Ammon's horn (tissue), 1 donor: ENCODE data around the gene TRIM31.
"Not testable (repeated sequence)": the region's sequence is repeated elsewhere in the genome, so short reads cannot be mapped to it uniquely, and the experiment has no call there.

ENCODE experiments used
- DNase-seq: peaks from one replicate; pipeline ENCODE4 v3.0.0-alpha.2; 2016; ENCODE audit warnings: low spot score

The TRIM31 gene

GRCh38 chr6:30149858-30150550 is 37.1 kb upstream of the TRIM31 start:
- no peak for DNase-seq

- no peak for DNase-seq
These were observed 36.3 kb upstream of the TRIM31 start for GRCh38 chr6:30149234-30149633.

DNA sequence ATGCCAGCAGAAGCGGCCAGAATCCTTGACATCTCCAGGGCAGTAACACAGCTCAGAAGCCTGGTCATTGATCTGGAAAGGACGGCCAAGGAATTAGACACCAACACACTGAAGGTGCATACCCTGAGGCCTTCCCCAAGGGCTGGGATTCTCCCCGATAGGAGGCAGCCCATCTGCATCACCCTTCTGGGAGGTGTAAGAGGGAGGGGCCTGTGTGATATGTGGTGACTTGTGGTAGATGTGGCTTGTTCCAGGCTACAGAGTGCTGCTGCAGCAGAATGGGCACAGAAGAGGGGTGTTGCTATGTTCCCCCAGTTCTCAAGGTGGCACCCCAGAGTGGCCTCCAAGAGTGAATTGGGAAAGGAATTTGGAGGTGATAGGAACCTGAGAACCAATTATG is 34.2 kb upstream of the TRIM31 start:
- no peak for DNase-seq

DNA sequence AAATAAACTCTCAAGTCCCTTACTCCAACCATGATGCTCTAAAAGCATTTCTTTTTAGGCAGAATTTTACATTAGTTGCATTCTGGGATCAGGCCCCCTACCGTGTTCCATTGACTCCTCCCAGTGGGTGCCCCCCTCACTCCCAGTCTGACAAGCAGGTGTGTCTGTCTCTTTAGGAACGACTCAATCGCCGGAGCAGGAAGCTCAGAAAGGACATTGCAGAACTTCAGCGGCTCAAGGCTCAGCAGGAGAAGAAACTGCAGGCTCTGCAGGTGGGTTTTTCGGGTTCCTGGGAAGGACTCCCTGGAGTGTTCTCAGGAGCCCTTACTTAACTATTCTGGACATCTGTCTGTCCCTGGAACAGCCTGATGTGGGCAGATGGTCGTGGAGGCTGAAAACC is 32.9 kb upstream of the TRIM31 start:
- DNase-seq: no peak

- no peak for DNase-seq
These were observed 31.9 kb upstream of the TRIM31 start for GRCh38 chr6:30144811-30145210.

GRCh38 chr6:30143780-30144179 is 30.9 kb upstream of the TRIM31 start:
- DNase-seq: no peak

DNA sequence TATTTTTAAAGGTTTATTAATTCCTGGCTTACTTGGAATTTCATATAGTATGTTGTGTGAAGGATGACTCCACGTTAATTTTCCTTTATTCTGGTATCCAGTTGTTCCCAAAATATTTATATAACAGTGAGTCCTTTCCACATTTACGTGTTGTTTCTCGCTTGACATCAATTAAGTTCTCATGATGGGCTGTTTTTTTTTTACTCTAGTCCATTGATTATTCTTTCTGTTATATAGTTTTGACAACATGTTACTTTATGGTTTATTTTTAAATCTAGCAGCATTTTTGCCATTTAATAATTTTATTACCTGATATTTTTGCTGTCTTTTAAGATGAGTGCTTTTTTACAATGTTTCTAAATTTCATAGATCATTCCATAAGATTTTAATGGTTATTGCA is 29.8 kb upstream of the TRIM31 start:
- DNase-seq: no peak

DNA sequence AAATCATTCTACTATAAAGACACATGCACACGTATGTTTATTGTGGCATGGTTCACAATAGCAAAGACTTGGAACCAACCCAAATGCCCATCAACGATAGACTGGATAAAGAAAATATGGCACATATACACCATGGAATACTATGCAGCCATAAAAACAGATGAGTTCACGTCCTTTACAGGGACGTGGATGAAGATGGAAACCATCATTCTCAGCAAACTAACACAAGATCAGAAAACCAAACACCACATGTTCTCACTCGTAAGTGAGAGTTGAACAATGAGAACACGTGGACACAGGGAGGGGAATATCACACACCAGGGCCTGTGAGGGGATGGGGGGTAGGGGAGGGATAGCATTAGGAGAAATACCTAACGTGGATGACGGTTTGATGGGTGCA is 27.4 kb upstream of the TRIM31 start:
- DNase-seq: not testable (repeated sequence)

DNA sequence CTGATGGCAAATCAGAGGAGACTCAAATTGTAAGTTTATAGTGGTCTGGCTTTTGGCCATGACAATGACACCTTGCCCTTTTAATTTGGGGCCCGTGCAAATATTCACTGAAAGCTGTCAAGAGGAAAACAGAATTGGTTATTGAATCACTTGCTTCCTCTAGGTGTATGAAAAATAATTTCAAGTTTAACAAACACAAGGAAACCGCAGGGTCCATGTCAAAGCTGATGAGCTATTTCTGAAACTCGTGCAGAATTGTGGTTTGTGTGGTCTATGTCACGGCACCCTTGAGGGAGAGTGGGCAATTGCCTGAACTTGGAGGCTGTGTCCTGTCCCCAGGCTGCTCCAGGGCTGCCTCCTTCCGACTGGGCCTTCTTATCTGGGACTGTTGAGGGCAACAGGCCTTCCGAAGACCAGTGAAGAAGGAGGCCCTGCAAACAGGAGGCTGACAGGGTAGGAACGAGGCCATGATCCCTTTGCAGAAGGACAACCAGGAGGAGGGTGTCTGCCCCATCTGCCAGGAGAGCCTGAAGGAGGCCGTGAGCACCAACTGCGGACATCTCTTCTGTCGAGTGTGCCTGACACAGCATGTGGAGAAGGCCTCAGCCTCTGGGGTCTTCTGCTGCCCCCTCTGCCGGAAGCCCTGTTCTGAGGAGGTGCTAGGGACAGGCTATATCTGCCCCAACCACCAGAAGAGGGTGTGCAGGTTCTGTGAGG is 23.8 kb upstream of the TRIM31 start:
- DNase-seq: no peak

GRCh38 chr6:30135757-30136156 is 22.9 kb upstream of the TRIM31 start, which contains the start of gene TRIM40:
Gene TRIM40, plus strand, starts transcription at chr6:30136140. Its CDS starts 897 bp downstream, at chr6:30137037.
- no peak for DNase-seq

GRCh38 chr6:30135147-30135546 is 22.3 kb upstream of the TRIM31 start:
- no peak for DNase-seq

- no peak for DNase-seq
These were observed 19.1 kb upstream of the TRIM31 start for GRCh38 chr6:30131947-30132497.

- peak; percentile 93 for DNase-seq
These were observed 18.3 kb upstream of the TRIM31 start for GRCh38 chr6:30130887-30131862.

DNA sequence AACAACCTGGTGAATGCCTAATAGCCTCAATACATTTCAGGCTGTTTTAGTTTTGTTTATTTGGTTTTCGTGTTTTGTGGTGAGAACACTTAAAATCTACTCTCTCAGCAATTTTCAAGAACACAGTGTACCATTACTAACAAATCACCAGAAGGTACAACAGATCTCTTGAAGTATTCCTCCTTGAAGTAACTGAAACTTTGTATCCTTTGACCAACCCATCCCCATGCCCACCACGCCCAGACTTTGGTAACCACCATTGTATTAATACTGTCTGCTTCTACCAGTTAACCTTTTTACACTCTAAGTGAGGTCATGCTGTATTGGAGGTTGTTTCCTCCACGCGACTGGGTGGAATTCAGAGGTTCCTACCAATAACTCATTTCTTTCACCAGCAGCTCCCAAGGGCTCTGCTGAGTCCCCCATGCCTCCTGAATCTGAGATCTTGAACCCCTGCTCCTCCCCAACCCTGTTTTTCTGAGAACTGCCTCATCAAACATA is 17.3 kb upstream of the TRIM31 start:
- no peak for DNase-seq

GRCh38 chr6:30129265-30130178 is 16.6 kb upstream of the TRIM31 start:
- no peak for DNase-seq

GRCh38 chr6:30127238-30128093 is 14.6 kb upstream of the TRIM31 start:
- DNase-seq: no peak

- no peak for DNase-seq
These were observed 9.6 kb upstream of the TRIM31 start for GRCh38 chr6:30122515-30122914.

DNA sequence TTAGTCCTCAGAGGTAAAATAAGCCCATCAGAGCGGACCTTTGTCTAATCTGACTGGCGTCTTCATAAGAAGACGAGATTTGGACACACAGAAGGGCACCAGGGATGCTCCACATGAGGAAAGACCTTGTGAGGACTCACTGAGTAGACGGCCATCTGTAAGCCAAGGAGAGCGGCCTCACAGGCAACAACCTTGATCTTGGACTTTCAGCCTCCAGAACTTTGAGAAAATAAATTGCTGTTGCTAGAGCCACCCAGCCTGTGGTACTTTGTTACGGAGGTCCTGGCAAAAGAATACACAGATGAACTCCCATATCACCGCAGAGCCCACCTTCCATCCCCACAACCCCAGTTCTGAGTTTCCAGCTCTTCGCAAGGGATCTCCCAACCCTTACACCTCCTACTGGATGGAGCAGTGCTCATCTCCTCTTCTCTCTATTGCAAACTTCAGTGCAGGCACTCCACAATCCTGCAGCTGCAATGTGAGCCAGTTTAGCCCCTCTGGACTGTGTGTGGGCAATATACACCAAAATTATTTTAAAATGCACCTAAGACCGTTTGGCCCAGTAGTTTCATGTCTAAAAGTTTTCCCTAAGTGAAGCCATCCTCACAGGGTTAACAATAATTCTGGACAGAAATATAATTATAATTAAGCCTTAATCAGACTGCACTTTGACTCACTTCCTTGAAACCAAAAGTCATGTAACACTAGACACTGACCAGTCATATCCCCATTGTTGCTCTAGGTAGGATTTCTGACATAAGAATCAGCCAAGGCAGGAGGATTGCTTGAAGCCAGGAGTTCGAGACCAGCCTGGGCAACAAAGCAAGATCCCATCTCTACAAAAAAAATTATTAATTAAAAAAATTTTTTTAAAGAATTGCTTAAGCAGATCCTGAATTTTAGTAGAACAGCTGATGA is 8.8 kb upstream of the TRIM31 start:
- no peak for DNase-seq

DNA sequence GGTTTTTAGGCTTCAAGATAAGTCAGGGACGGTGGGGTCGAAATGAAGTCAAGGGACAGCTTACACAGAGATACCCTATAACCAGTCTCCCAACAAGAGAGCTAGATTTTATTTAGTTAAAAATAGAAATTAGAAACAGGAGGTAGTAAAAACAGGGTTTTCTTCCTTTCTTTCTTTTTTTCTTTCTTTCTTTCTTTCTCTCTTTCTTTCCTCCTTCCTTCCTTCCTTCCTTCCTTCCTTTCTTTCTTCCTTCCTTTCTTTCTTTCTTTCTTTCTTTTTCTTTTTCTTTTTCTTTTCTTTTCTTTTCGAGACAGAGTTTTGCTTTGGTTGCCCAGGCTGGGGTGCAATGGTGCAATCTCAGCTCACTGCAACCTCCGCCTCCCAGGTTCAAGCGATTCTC is 5.8 kb upstream of the TRIM31 start:
- DNase-seq: not testable (repeated sequence)
